Bronchial epithelial cell (primary cell): Measurements from ENCODE around the gene GLRA2. TPM values are rescaled to one million over a fixed set of nuclear protein-coding genes. Genes with fewer than 3 reads are reported as not detected.

Source experiments
- DNase-seq: peaks from one replicate; pipeline ENCODE4 v3.0.0-alpha.2; 2010; ENCODE audit warnings: low read depth
- FAIRE-seq: peaks from 2 replicates; lab custom pipeline; 2011; peaks lifted over from hg19 to GRCh38; lab: Jason Lieb, UNC
- H3K27me3 ChIP-seq: 2 replicates; pipeline ENCODE4 v1.5.1; 2011; ENCODE audit warnings: low read length; ENCODE audit not compliant: control insufficient read depth, insufficient read depth
- H3K36me3 ChIP-seq: 2 replicates; pipeline ENCODE4 v1.5.1; 2011; ENCODE audit warnings: low read length; ENCODE audit not compliant: control insufficient read depth, insufficient read depth
- H3K4me3 ChIP-seq: 2 replicates; pipeline ENCODE4 v1.5.1; 2011; ENCODE audit warnings: mild to moderate bottlenecking, low read depth, low read length, control low read depth
- total RNA-seq: library from RNA; depleted of rRNA; stranded (reverse); fragments of >200 nt; gene quantifications from 2 replicates; pipeline ENCODE4 v1.2.1, GENCODE V29; 2014
- TF ChIP-seq, protein P1 (sequence below): IDR thresholded peaks from 2 replicates; pipeline ENCODE4 v1.5.1; 2011; ENCODE audit warnings: mild to moderate bottlenecking, moderate library complexity, low read length, control low read depth, inconsistent platforms; ENCODE audit not compliant: insufficient read depth, severe bottlenecking

Gene GLRA2
- not detected in 2 replicates for total RNA-seq

DNA sequence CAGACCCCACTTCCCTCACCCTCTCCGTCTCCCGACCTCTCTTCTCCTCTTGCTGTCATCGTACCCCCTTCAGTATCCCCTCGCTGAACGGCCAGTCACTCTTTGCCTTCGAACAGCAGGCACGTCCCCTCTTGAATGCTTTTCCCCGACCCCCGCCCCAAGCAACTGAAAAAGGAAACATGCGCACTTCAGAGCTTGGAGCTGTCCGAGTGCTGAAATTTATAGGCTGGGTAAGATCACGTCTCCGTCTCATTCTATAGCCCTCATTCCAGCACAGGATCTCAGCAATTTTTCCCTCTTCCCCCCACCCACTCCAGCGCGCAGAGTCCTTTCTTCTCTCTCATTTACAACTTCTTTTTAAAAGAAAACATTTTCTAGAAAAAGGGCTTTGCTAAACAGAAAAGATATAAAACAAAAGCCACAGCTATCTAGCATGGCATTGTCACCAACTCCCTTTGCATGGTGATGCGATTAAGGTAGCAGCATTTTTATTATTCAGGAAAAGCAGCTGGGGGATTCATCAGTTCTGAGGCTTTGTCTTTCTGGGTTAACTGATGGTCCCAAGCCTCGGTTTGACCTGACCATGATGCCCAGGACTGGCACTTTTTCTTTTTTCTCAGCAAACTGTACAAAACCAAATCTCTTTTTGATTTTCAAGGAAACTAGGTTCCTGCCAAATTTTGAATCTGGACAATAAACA is at the start of gene GLRA2:
Gene GLRA2 (plus strand): TSS at position 247 of the 700 bp plus-strand sequence. CDS start 522 bp downstream, outside the sequence.
- no peaks in the 10 kb centered on the region for H3K36me3 ChIP-seq
- TF ChIP-seq, protein P1, sequence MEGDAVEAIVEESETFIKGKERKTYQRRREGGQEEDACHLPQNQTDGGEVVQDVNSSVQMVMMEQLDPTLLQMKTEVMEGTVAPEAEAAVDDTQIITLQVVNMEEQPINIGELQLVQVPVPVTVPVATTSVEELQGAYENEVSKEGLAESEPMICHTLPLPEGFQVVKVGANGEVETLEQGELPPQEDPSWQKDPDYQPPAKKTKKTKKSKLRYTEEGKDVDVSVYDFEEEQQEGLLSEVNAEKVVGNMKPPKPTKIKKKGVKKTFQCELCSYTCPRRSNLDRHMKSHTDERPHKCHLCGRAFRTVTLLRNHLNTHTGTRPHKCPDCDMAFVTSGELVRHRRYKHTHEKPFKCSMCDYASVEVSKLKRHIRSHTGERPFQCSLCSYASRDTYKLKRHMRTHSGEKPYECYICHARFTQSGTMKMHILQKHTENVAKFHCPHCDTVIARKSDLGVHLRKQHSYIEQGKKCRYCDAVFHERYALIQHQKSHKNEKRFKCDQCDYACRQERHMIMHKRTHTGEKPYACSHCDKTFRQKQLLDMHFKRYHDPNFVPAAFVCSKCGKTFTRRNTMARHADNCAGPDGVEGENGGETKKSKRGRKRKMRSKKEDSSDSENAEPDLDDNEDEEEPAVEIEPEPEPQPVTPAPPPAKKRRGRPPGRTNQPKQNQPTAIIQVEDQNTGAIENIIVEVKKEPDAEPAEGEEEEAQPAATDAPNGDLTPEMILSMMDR, result no peak
- DNase-seq (no peak), FAIRE-seq (no peak)
- H3K4me3 ChIP-seq, result no peak within 1 kb of the TSS
- H3K27me3 ChIP-seq, result no peaks in the 10 kb centered on the region

DNA sequence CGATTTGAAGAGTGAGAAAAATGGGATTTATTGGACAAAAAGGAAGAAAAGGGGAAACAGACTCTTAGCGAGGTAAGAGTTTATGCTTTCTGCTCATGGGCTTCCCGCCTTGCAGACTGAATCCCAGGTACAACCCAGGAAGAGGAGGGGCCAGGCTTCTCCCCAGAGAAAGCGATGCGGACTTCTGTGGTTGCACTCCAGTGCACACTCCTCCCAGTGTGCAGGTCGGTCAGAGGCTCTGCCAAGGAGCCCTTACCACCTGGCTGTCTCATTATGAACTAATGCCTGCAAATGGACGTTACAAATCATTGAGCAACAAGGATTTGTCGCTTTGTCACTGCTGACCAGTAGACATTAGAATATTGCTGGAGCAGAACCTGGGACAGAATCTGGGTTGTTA is 39.9 kb upstream of the GLRA2 start:
- DNase-seq (no peak), FAIRE-seq (no peak)
- TF ChIP-seq, protein P1, result no peak
- no peak overlapping the region for H3K4me3 ChIP-seq
- H3K27me3 ChIP-seq, result no peaks in the 10 kb centered on the region
- H3K36me3 ChIP-seq, result no peaks in the 10 kb centered on the region

DNA sequence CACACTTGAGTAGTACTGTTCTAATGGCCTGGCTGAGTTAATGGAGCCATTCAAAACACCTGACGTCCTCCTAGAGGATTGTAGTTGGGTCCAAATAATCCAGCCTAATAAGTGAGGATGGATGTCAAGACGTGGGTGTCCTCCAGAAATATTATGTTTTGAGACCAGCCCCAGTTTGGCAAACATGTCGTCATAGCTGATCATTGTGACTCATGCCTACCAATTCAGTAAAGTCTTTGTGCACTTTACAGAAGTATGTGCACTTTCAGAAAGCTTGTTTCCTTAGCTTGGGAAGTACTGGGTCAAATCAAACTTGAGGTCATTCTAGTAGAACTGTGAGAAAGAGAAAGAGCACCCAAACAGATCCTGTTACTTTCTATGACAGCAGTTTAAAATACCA is 37.6 kb upstream of the GLRA2 start:
- no peak for FAIRE-seq
- TF ChIP-seq, protein P1, result no peak
- Histone ChIP-seq H3K4me3 (no peak overlapping the region), H3K27me3 (no peaks in the 10 kb centered on the region), H3K36me3 (no peaks in the 10 kb centered on the region)
- peak; percentile 19 for DNase-seq

DNA sequence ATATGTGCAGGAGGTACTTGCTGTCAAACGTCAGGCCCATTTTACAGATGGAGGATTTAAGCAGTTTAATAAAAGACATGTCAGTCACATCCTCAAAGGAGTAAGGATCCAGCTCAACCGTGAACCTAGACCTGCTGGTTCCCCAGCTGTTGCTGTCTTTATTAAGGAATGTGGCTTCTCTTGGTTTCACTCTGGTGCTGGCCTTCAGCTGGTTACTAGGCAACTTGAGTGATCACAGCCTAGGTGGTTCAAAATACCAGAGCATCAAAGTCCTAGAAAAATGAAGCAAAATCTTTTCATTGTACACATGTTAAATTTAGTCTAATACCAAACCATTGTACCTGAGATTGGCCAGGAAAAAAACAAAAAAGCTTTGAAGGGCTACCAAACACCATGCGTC is 32.7 kb upstream of the GLRA2 start:
- no peak overlapping the region for H3K4me3 ChIP-seq
- H3K36me3 ChIP-seq, result no peaks in the 10 kb centered on the region
- FAIRE-seq (no peak), DNase-seq (no peak)
- TF ChIP-seq, protein P1, result no peak
- H3K27me3 ChIP-seq, result no peaks in the 10 kb centered on the region

DNA sequence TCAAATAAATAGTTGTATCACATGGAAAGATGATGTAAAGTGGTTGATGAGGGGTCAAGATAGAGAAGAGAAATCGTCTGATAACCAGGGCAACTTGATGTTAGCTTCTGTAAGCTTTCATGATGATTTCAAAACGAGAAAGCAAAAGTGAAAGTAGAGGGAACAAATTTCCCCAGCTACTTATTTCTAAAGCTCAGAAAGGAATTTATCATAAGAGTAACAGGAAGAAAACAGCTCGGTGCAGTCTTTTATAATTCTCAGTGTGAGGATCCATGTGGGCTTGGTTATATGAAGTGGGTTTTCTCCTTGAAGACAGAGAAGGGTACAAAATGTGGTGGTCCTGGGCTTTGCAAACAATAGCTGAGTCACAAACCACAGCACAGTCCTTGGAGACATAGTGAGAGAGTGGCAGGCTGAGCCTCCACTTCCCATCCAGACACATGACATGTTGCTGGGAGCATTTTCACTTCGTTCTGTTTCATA is 32.1 kb upstream of the GLRA2 start:
- no peak for DNase-seq
- TF ChIP-seq, protein P1, result no peak
- no peaks in the 10 kb centered on the region for H3K36me3 ChIP-seq
- H3K27me3 ChIP-seq, result no peaks in the 10 kb centered on the region
- no peak overlapping the region for H3K4me3 ChIP-seq
- FAIRE-seq, result no peak
